Measurements from ENCODE around the gene HACL1.

Gene HACL1

DNA sequence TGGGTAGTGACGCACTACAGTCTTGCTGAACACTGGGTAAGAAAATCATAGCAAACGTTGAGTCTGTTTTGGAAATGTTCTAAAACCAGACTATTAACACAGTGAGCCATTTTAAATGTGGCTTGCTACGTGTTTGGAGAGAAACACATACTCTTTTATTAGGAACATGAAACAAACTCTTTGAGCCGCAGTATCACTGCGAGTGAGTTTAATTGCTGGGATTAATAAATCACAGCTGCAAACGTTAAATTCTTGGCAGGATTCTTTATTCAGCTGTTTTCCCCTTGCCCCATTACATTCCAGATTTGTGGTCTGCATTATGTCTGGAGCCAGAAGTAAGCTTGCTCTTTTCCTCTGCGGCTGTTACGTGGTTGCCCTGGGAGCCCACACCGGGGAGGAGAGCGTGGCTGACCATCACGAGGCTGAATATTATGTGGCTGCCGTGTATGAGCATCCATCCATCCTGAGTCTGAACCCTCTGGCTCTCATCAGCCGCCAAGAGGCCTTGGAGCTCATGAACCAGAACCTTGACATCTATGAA lies 33.8 kb upstream of the HACL1 start:
- POLR2A ChIA-PET (ENCODE audit: low non-redundant PET): no interaction called here
- CTCF ChIA-PET: no interaction called here

DNA sequence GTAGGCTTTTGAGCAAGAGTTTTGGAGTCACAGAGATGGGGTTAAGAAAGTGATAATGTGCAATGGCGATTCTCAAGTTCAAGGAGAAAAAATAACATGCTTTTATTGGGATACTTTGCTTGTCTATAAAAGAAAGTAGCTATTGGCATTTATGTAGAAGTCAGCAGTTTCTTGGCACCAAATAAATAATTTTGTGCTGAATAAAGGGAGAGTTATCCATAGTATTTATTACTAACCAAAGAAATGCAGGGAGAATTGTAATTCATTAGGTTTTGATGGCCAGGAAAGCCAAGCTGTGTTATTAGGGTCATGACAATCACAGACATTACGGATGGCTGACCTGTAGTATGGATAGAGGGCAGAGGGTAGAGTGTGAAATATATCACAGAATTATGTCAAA lies 33.3 kb upstream of the HACL1 start:
- ChIA-PET POLR2A (ENCODE audit: low non-redundant PET) (no interaction called here), CTCF (interaction anchor here (0.7 kb wide), 1 partner anchor 281 kb away, joined by 4 read pairs; no protein-coding TSS in a partner anchor)
- H3K27ac ChIP-seq: no peak overlapping the region
- TF ChIP-seq, protein P1, sequence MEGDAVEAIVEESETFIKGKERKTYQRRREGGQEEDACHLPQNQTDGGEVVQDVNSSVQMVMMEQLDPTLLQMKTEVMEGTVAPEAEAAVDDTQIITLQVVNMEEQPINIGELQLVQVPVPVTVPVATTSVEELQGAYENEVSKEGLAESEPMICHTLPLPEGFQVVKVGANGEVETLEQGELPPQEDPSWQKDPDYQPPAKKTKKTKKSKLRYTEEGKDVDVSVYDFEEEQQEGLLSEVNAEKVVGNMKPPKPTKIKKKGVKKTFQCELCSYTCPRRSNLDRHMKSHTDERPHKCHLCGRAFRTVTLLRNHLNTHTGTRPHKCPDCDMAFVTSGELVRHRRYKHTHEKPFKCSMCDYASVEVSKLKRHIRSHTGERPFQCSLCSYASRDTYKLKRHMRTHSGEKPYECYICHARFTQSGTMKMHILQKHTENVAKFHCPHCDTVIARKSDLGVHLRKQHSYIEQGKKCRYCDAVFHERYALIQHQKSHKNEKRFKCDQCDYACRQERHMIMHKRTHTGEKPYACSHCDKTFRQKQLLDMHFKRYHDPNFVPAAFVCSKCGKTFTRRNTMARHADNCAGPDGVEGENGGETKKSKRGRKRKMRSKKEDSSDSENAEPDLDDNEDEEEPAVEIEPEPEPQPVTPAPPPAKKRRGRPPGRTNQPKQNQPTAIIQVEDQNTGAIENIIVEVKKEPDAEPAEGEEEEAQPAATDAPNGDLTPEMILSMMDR (conservative IDR thresholded peaks at IDR 0.05; ENCODE audit: low read depth): no peak
- no peak for DNase-seq (ENCODE audit: low spot score)

More for the DNA sequence above, 33.8 kb upstream of the HACL1 start:
- DNase-seq (ENCODE audit: low spot score): no peak
- peak overlapping the region; percentile 86 for H3K27ac ChIP-seq
- TF ChIP-seq, protein P1 (conservative IDR thresholded peaks at IDR 0.05; ENCODE audit: low read depth): no peak

DNA sequence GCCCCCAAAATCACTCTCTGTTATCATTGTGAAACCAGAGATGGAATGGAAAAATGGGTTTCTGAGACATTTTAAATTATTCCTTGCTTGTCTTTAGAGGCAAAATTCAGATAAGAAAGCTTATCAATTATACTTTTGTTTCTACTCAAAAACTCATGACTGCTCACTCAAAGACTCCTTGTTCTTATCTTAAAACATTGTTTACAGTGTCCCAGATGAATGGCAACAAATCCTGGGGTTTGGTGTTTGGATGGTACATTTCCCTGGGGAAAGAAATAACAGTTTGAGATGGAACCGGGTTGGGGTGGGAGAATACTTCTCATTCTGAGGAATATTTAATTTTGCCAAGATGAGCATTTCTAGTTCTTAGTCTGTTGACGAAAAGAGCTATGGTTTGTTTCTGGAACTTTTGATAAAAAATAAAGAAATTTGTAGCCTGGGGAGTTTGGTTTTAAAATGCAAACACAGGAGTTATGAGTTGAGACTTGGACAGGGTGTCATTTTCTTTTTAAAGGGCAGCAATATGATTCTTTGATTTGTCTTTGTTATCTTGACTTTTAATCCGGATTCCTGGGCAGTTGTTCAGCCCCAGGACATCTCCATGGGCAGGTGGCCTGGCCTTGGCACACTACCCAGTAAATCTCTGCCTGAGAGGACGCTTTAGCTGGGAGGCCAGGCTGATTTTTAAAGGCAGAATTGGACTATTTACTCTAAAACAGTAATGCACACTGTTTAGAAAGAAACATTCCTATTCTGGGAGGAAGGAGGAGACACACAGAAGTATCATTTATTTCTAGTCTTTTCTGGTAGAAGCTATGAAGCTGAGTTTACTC lies 32.6 kb upstream of the HACL1 start:
- TF ChIP-seq, protein P1 (conservative IDR thresholded peaks at IDR 0.05; ENCODE audit: low read depth): no peak
- ChIA-PET CTCF (interaction anchor here (0.7 kb wide), 1 partner anchor 280 kb away, joined by 4 read pairs; no protein-coding TSS in a partner anchor), POLR2A (ENCODE audit: low non-redundant PET) (no interaction called here)
- no peak overlapping the region for H3K27ac ChIP-seq
- DNase-seq (ENCODE audit: low spot score): no peak

DNA sequence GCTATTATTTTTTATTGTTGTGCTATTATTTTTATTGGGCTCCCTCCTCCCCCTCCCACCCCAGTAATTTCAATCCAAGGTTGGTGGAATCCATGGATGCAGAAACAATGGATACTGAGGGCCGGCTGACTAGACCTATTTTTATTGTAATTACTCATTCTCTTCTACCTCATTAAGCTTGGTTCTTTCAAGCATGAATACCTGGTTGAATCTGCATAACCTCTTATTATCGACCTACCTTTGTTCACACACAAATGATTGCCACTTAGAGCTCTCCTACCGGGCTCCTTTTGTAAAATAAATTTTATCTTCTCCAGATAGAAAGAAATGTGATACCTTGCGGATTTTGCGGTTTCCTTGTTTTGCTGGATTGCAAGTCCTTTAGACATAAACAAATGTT lies 31.8 kb upstream of the HACL1 start:
- TF ChIP-seq, protein P1 (conservative IDR thresholded peaks at IDR 0.05; ENCODE audit: low read depth): no peak
- POLR2A ChIA-PET (ENCODE audit: low non-redundant PET): no interaction called here
- DNase-seq (ENCODE audit: low spot score): no peak
- no peak overlapping the region for H3K27ac ChIP-seq
- CTCF ChIA-PET: no interaction called here

DNA sequence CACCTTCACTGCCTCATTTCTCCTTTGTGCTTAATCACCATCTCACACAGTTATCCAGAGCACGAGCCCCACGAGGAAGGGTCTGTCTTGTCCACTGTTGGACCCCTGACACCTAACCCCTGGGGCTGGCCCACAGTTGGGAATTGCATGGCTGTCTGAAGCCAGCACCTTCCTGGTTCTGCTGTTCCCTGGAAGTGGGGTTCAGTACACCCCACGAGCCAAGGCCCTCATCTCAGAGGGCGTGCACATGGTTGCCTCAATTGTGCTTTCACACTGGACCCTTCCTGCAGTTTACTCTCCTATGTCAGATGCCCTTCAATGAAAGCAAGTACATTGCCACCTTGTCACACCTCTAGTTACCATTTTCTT lies 30.8 kb upstream of the HACL1 start:
- DNase-seq (ENCODE audit: low spot score): no peak
- peak overlapping the region; percentile 75 for H3K27ac ChIP-seq
- TF ChIP-seq, protein P1 (conservative IDR thresholded peaks at IDR 0.05; ENCODE audit: low read depth): no peak
- ChIA-PET POLR2A (ENCODE audit: low non-redundant PET) (no interaction called here), CTCF (no interaction called here)

DNA sequence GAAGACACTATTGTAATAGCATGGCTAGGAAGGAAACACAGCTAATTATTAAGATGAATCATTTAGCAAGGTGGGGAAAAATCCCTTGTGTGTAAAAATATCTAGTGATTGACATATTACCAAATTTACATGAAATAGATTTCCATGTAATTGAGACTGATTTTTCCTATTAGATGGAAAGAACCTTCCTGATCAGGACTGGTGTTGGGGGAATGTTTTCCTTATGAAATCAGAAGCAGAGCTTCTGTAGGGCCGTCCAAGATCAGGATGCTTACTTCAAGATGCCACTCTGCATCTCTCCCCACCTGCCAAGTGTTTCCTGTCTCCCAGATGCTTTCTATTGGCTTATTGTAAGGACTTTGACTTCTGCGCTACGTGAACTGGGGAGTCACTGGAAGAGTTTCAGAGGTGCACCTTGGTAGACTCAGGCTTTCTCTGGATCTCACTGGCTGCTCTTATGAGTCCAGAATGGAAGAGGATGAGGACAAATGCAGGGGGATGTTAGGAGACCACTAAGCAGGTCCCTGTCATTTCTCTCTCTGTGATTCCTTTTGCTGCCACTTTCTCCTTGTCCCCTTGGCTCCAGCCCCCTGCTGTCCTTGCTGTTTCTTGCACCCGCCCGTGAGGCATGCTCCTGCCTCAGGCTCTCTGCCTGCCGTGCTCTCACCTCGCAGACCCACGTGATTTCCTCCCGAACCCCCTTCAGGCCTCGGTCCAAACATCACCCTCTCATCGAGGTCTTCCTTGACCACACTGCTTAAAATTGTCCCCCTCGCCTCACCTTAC lies 30.2 kb upstream of the HACL1 start:
- no peak for DNase-seq (ENCODE audit: low spot score)
- POLR2A ChIA-PET (ENCODE audit: low non-redundant PET): no interaction called here
- CTCF ChIA-PET: no interaction called here
- peak overlapping the region; percentile 75 for H3K27ac ChIP-seq
- TF ChIP-seq, protein P1 (conservative IDR thresholded peaks at IDR 0.05; ENCODE audit: low read depth): no peak

All from RWPE1 (cell line).